Measurements from ENCODE around the gene TTLL3.

Gene TTLL3

DNA sequence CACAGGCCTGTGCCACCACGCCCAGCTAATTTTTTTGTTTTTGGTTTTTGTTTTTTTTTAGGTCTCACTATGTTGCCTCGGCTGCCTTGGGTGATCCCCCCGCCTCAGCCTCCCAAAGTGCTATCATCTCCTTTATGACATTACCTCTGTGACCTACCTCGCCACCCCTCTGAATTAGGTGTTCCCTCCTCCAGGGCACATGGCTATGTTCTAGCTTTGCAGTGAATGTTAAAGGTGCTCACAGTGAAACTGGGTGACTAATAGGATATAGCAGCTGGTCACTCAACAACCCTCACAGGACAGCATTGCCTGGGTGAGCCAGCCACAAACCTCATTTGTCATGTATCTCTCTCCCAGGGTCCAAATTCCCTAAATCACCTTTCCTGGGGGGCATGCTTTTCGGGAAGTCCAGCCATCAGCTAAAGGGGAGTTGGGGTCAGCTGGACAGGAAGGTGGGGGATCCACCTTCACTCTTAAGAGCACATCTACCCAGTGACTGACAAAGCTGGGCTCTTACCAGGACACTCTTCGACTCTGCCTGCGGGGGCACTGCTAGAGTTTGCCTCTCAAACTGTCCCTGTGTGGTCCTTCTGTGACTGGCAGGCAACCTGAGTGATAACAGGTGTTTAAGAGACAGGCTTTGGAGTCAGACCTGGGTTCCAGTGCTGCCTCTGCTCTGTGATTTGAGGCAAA is 1.6 kb upstream of the TTLL3 start:
- DNase-seq: peak; percentile 60

DNA sequence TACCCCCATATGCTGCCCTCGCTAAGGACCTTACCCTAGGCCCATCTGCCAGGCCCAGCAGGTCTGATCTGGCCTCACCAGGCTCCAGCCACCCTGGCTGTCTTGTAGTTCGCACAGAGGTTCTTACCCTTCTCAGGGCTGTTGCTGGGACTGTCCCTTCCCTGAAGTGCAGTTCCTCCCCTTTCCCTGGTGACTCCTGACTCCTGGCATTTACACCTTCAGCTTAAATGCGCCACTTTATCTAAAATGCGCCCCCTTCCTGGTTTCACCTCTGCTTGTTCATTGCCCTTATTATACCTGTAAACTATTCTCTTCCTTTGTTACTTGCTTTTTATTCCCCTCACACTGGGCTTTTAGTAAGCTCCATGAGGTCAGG is 835 bp upstream of the TTLL3 start:
- DNase-seq: no peak

DNA sequence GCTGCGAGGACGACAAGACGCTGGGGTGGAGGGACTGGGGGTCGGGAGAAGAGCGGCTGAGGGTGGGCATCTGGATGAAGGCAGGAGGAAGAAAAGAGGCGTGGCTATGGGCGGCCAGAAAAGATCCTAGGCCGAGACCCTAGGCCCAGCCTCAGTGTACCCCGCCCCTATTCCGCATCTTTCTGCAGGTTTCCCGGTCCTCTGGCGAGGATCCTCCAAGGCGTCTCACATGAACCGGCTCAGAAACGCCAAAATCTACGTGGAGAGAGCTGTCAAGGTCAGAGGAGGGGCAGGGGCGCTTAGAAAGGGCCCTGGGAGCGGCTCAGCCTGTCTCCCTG is 340 bp downstream of the TTLL3 start:
- DNase-seq: no peak

DNA sequence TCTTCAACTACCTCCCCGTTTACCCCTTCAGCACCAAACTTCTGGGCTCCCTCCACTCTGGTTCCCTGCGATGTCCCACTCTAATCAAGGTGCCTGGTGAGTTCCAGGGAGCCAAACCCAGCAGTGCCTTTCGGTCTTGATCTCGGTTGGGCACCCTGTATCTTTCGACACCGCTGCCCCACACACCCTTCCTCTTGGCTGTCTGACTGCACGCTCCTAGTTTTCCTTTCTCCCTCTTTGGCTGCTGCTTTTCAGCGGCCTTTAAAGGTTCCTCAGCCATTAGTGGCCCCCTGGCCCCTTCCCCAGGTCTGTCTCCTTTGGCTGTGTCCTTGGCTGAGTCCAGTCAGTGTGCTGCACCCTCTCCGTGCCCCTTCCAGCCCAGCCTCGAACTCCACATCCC is 784 bp downstream of the TTLL3 start:
- no peak for DNase-seq

DNA sequence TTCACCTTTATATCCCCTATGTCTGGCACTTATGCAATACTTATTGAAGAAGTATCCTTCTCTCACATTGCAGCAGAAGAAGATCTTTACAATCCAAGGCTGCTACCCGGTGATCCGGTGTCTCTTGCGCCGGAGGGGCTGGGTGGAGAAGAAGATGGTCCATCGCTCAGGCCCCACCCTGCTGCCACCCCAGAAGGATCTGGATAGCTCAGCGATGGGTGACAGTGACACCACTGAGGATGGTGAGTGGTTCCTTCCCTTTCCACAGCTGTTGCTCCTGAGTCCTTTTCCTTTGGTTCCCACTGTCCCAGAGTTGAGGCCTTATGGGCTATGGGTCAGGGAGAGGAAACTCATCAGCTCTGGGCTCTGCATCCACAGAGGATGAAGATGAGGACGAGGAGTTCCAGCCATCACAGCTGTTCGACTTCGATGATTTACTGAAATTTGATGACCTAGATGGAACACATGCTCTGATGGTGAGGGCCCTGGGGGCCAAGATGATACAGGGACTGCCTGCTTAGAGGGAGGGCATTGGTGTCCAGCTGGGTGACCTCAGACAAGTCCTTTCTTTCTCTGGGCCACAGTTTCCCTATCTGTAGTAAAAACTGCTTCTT is 2.9 kb downstream of the TTLL3 start:
- no peak for DNase-seq

DNA sequence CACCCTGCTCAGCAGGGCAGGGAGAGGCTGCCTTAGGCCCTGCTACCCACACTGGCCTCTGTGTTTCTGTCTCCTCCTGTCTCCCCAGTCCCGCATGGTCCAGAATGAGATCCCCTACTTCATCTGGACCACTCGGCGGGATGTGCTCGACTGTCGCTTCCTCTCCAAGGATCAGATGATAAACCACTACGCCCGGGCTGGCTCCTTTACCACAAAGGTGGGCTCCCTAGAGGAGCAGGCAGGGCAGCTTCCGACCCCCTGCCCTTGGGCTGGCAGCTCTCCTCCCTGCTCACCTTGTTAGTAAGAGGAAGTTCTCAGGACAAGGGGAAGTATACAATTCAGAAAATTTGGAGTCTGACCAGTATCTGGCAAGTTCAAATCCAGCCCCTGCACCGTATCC is 5.9 kb downstream of the TTLL3 start:
- no peak for DNase-seq

DNA sequence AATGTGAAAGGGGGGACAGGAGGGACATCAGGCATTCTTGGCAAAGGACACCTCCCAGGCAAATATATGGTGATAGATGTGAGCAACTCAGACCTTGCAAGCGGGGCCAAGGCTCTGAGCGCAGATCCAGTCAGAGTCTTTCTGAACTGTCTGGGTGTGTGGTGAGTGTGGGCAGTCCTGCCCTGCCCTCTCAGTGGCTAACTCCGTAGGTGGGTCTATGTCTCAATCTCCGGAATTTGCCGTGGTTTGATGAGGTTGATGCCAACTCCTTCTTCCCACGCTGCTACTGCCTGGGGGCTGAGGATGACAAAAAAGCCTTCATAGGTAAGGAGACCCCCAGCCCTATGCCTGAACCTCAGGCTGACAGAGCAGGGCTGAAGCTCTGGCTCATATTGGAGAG is 7.4 kb downstream of the TTLL3 start:
- DNase-seq: no peak

DNA sequence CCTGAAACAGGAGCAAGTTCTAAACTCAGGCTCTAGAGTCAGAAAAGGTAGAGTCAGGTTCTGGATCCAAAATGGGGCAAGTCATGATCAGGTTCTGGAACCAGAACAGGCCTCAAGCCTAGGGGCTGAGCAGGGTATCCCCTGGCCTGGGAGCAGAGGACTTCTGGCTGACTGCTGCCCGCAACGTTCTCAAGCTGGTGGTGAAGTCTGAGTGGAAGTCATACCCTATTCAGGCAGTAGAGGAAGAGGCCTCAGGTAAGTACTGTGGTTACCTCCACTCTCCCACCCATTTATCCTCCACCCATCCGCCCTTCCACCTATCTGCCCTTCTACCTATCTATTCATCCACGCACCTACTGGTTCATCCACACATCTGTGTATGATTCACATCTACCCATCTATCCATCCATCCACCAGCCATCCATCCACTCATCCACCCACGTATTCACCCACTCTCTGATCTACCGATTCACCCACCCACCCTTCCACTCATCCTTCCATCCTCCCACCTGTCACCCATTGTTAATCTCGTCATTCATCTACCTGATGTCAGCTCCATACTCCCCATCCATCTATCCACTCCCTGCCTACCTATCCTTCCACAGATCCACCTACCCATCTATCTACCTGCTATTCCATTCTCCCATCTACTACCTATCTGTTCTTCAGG is 8.7 kb downstream of the TTLL3 start:
- no peak for DNase-seq

DNA sequence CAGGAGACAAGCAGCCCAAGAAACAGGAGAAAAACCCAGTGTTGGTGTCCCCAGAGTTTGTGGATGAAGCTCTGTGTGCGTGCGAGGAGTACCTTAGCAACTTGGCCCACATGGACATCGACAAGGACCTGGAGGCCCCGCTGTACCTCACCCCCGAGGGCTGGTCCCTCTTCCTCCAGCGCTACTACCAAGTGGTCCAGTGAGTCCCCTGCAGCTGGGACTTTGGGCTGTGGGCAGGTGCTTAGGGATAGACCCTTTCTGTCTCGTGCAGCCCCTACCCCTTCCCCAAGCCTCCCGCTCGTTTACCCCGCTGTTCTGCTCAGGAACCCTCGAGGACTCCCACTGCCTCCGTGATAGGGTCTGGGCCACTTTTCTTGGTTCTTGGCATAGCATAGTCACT is 10.5 kb downstream of the TTLL3 start:
- no peak for DNase-seq

DNA sequence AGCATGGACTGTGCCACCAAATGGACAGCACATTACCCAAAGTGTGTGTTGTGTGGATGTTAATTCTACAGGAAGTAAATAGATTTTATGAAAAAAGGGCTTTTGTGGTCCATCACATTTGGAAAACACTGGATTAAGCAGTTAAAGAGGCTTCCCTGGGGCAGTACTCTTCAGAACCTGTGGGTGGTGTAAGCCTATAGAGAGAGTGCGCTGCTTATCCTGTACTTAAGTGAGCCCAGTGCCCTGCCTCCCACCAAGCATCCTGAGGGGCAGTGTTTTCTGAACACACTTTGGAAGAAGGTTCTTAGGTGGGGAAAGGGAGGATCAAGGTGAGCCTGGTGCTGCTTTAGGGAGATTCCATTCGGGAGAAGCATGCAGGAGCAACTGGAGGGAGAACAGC is 10.9 kb downstream of the TTLL3 start:
- no peak for DNase-seq

DNA sequence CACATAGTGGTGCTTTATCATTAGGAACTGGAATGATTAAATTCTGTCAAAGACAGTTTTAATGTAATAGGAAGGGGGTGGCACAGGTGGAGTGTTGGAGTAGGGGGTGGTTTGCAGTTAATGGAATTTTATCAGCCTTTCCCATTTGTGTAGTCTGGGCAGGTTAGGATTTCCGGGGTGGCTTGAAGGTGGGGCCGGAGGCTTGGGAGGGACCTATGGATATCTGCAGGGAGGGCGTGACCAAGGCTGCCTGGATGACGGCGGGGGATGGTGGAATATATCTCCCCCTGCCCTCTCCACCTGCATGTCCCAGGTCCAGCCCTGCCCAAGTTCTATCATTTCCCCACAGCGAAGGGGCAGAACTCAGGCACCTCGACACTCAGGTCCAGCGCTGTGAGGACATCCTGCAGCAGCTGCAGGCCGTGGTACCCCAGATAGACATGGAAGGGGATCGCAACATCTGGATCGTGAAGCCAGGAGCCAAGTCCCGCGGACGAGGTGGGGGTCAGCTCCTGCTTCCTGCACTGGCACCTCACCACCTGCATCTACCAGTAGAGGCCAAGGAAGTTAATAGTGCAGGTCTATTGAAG is 15.5 kb downstream of the TTLL3 start:
- DNase-seq: no peak

DNA sequence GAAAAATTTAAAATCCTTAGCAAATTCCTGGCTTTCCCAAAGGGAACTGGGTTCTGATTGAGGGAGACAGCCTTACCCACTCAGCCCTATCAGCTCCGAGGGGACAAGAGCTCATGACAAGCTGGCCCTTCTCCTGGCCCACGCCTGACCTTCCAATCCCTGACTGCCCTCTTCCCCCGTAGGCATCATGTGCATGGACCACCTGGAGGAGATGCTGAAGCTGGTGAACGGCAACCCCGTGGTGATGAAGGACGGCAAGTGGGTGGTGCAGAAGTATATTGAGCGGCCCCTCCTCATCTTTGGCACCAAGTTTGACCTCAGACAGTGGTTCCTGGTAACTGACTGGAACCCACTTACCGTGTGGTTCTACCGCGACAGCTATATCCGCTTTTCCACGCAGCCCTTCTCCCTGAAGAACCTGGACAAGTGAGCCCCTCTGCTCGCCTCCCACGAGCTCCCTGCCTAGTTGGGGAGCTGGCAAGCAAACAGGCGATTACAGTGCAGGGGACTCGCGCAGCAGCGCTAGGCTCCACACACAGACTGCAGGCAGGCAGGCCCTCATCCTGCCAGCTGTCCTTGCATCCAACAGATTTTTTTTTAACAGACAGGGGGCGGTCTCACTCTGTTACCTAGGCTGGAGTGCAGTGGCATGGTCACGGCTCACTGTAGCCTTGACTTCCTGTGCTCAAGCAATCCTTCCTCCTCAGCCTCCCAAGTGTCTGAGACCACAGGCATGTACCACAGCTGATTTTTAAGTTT is 16.9 kb downstream of the TTLL3 start:
- peak; percentile 24 for DNase-seq

DNA sequence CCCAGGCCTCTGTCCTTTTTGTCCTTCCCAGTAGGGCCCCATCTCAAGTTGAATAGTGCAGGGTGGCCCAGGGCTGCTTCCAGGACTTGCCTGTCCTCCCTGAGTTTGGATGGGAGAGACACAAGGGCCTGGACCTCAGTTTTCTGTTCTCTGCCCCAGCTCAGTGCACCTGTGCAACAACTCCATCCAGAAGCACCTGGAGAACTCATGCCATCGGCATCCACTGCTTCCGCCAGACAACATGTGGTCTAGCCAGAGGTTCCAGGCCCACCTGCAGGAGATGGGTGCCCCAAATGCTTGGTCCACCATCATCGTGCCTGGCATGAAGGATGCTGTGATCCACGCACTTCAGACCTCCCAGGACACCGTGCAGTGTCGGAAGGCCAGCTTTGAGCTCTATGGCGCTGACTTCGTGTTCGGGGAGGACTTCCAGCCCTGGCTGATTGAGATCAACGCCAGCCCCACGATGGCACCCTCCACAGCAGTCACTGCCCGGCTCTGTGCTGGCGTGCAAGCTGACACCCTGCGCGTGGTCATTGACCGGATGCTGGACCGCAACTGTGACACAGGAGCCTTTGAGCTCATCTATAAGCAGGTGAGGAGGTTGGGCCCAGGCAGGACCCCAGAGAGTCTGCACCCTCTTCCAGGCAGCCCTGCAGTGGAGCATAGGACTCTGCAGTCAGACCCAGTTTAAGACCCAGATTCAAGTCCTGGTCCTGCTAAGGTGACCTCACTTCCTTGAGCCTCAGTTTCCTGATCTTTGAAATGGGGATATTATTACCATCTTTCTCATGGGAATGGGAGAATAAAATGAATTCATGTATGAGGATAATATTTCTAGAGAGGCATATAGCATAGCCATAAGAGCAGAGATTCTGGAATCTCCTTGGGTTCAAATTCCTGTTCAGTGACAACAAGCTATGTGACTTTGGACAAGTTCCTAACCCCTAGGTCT is 19.0 kb downstream of the TTLL3 start:
- DNase-seq: no peak

DNA sequence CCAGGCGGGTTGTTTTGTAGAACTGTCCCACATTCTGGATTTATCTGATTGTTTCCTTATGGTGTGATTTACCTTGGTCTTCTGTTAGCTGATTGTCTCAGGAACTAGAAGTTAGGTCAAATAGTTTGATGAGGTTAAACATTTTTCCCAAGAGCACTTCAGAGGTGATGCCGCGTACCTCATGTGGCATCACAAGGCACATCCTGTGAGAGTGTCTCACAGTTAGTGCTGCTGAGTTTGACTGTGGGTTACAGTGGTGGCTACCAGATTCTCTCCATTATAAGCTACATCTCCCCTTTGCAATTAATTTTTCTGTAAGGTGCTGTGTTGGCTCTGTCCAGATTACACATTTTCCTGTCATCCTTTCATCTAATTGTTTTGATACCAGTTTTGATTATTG is 21.2 kb downstream of the TTLL3 start:
- DNase-seq: no peak

DNA sequence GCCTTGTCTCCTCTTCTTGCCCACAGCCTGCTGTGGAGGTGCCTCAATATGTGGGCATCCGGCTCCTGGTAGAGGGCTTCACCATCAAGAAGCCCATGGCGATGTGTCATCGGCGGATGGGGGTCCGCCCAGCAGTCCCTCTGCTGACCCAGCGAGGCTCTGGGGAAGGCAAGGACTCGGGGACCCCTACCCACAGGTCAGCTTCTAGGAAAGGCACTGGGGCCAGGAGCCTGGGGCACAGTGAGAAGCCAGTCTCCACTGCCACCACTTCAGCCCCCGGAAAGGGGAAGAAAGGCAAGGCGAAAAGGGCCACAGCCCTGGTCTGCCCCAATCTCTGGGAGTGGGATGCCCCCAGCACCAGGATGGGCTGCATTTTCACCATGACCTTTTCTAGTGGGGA is 23.0 kb downstream of the TTLL3 start:
- no peak for DNase-seq

DNA sequence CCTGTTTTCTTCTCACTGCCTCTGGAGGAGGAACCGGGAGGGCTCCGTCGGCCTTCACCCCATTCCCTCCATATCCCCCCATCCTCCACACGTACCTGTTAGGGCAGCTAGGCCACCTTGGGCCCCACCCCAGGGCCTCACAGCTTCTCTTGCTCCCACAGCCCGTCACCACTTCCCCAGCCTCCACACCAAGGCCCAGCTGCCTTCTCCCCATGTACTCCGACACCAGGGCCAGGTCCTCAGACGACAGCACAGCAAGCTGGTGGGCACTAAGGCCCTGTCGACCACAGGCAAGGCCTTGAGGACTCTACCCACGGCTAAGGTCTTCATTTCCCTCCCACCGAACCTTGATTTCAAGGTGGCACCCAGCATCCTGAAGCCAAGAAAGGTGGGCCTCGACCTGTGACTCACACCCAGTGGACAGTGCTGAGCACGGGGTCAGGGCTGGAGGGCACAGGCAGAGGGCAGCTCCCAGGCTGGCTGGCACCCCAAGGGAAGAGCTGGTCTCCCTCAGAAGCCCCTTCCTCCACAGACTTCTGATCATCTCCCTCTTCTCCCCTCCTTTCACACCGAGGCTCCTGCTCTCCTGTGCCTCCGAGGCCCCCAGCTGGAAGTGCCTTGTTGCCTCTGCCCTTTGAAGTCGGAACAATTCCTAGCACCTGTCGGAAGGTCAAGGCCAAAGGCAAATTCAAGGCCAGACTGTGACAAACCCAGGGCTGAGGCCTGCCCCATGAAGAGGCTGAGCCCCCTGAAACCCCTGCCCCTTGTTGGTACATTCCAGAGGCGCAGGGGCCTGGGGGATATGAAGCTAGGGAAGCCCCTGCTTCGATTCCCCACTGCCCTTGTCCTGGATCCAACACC is 24.7 kb downstream of the TTLL3 start:
- no peak for DNase-seq

DNA sequence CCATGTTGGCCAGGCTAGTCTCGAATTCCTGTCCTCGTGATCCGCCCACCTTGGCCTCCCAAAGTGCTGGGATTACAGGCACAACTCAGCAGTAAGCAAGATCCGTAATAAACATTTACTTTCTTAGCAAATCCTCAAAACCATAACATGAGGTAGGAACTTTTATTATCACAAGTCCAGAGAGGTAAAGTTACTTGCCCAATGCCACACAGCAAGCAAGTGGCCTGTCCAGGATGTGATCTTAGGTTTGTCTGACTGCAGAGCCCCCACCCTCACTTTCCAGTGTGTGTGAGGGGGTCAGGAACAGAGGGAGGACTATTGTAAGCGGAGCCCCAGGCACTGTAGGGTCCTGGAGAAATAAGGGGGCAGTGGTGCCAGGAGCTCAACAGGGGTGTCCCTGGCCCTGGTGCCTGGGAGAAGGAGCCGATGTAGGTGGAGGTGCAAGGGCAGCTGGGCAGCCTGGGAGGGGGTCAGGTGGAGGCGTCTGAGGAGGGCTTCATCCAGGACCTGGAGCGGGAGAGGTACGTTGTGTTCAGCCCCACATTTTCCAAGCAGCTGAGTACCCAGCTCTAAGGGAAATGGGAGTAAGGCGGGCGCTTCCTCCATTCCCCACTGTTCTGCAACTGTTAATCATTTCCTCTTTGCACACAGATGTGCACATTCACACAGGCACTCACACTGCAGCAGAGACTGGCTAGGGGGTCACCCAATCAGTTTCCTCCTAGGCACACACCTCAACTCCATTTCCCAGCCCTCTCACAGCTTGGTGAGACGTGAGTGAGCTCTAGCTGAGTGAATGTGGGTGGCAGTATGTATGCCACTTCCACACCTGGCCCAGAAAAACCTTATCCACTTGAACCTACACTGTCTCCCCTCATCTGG is 27.9 kb downstream of the TTLL3 start:
- no peak for DNase-seq

DNA sequence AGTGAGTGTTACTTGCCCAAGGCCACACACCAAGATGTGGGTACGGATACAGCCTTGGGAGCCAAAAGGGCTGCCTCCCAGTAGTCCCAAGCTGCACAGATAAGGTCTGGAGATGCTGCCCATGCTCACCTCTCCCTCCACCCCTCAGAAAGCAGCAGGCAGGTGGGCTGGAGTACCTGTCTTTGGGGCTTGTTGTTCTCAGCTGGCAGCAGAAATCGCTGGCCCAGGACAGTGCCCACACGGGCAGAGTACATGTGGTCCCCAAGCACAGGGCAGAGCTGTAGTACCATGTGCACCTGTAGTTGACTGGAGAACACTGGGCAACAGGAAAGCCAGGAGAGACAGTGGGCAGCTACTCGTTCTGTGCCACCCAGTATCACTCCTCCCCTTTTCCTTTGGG is 28.8 kb downstream of the TTLL3 start:
- no peak for DNase-seq

DNA sequence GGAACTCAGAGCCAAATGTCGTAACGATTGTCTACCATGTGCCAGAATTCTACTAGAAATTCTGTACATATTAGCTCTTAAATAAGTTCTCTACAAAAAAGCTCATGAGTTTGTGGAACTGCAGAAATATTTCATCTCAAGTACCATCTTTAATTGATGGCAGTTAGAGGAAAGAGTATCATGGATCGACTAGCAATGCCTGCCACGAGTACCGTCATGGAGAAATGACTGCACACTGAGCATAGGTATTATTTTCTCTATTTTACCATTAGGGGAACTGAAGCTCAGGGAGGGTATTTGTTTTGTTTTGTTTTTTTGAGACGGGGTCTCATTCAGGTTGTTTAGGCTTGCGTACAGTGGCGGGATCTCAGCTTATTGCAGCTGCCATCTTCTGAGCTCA is 31.0 kb downstream of the TTLL3 start:
- no peak for DNase-seq

DNA sequence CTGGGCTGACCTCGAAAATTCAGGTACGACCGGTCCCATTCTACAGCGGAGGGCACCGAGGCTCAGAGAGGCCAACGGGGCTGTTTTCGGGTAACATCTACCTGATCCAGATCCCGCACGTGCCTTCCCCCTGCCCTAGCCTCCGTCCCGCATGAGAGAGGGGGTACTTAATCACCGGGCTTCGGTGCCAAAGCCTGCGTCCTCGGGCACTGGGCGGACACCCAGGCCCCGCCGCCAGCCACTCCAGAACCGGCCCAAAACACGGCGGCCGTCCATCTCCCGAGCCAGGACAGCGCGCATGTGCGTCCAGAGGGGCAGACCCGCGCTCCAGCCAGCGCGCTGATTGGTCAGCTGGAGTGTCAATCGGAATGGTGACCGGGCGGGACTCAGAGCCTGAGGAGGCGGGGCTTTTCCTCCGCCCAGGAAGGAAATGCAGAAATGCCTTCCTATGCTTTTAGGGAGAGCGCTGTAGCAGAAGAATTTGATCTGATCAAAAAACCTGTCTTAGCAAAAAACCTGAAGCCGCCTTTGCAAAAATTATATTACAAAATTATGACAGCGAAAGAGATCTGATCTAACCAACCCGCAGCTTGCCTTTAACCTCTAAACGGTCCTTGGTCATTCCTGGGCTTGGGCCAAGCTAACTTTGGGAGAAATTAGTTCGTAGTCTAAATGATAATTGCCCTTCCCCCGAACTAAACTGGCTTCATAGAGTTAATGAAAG is 33.8 kb downstream of the TTLL3 start, which contains the start of gene RPUSD3:
RPUSD3 (minus strand) TSS at position 294 of the 724 bp plus-strand sequence; CDS start at position 276, 18 bp downstream.
- DNase-seq: peak; percentile 96
